HG02798 (cell line): Measurements from ENCODE around the gene ADH1A.
"Not testable (repeated sequence)": the region's sequence is repeated elsewhere in the genome, so short reads cannot be mapped to it uniquely, and the experiment has no call there.

Experiments
- ATAC-seq: cut with Tn5 transposase; IDR thresholded peaks from one replicate; pipeline ENCODE4 v1.9.1; 2021; ENCODE audit warnings: mild to moderate bottlenecking; ENCODE audit not compliant: unreplicated experiment, poor library complexity

ADH1A gene

GRCh38 chr4:99290848-99291786 is at the start of gene ADH1A:
Gene ADH1A (minus strand): TSS chr4:99290985. CDS start chr4:99290914, 71 bp downstream.
- no peak for ATAC-seq

GRCh38 chr4:99339172-99339571 is 48.4 kb upstream of the ADH1A start:
- no peak for ATAC-seq

- no peak for ATAC-seq
These were observed 45.8 kb upstream of the ADH1A start for GRCh38 chr4:99336553-99336952.

GRCh38 chr4:99334880-99335279 is 44.1 kb upstream of the ADH1A start:
- ATAC-seq, result no peak

GRCh38 chr4:99330648-99331047 is 39.9 kb upstream of the ADH1A start:
- ATAC-seq, result no peak

- ATAC-seq, result no peak
These were observed 39.1 kb upstream of the ADH1A start for GRCh38 chr4:99329876-99330275.

GRCh38 chr4:99324979-99325378 is 34.2 kb upstream of the ADH1A start:
- no peak for ATAC-seq

- ATAC-seq, result no peak
These were observed 33.6 kb upstream of the ADH1A start for GRCh38 chr4:99324361-99324760.

- ATAC-seq, result no peak
These were observed 33.0 kb upstream of the ADH1A start for GRCh38 chr4:99323756-99324155.

GRCh38 chr4:99321241-99322191 is 30.7 kb upstream of the ADH1A start, which contains the start of gene ADH1B:
Gene ADH1B (minus strand): TSS chr4:99321401. CDS start chr4:99321331, 70 bp downstream.
- ATAC-seq, result no peak

GRCh38 chr4:99317811-99318210 is 27.0 kb upstream of the ADH1A start:
- not testable (repeated sequence) for ATAC-seq

- no peak for ATAC-seq
These were observed 26.6 kb upstream of the ADH1A start for GRCh38 chr4:99317354-99317753.

- no peak for ATAC-seq
These were observed 25.1 kb upstream of the ADH1A start for GRCh38 chr4:99315839-99316238.

- no peak for ATAC-seq
These were observed 23.4 kb upstream of the ADH1A start for GRCh38 chr4:99314211-99314610.

GRCh38 chr4:99310389-99310788 is 19.6 kb upstream of the ADH1A start:
- ATAC-seq, result no peak

- no peak for ATAC-seq
These were observed 15.0 kb upstream of the ADH1A start for GRCh38 chr4:99305638-99306400.

GRCh38 chr4:99301376-99302164 is 10.8 kb upstream of the ADH1A start:
- no peak for ATAC-seq

- no peak for ATAC-seq
These were observed 10.1 kb upstream of the ADH1A start for GRCh38 chr4:99300934-99301333.

GRCh38 chr4:99293357-99293756 is 2.6 kb upstream of the ADH1A start:
- no peak for ATAC-seq
